ENCODE measurements around the gene CHKA. TPM values are rescaled to one million over a fixed set of nuclear protein-coding genes. Genes with fewer than 3 reads are reported as not detected.

Gene CHKA
- total and polyA plus RNA-seq, 9 of the 15 experiments (the other 6 are each of a cell fraction or from before 2014, with no cell fraction given) = 3.6 to 37.0 (median 30.2) TPM

GRCh38 chr11:68038226-68038717, 82.9 kb downstream of the CHKA start (continued):
- TF ChIP-seq POLR2AphosphoS5 (IDR thresholded peaks at IDR 0.05; ENCODE audit: control insufficient read depth, insufficient read depth, low read depth, low read length) = no peak
- peak; percentile 55 for TF ChIP-seq RBBP5 (IDR thresholded peaks at IDR 0.05; ENCODE audit: borderline replicate concordance, insufficient read depth, low read length, poor library complexity, severe bottlenecking)
- no peak for TF ChIP-seq HMBOX1 (IDR thresholded peaks at IDR 0.05)
- no peak for TF ChIP-seq PBX2 (CRISPR knock-in tag; IDR thresholded peaks at IDR 0.05; ENCODE audit: low read depth)
- TF ChIP-seq PBX2 (tag; conservative IDR thresholded peaks at IDR 0.05; ENCODE audit: low read depth) = no peak
- TF ChIP-seq PCBP2 (IDR thresholded peaks at IDR 0.05; ENCODE audit: low read depth, low read length, poor library complexity, severe bottlenecking) = no peak
- TF ChIP-seq YBX1 (IDR thresholded peaks at IDR 0.05) = no peak
- TF ChIP-seq ZNF740 (CRISPR knock-in tag; IDR thresholded peaks at IDR 0.05) = no peak
- peak in 1 of 2 experiments; percentile 58; a peak in 1 of 4 replicates for TF ChIP-seq ZNF740 (tag; IDR thresholded peaks at IDR 0.05)
- no peak for TF ChIP-seq ZNF707 (CRISPR knock-in tag; conservative IDR thresholded peaks at IDR 0.05)
- TF ChIP-seq SMARCE1 (IDR thresholded peaks at IDR 0.05) = no peak
- no peak for TF ChIP-seq BMI1 (IDR thresholded peaks at IDR 0.05; ENCODE audit: low read length)
- no peak for TF ChIP-seq CXXC5 (CRISPR knock-in tag; IDR thresholded peaks at IDR 0.05)
- no peak for TF ChIP-seq NFE2 (IDR thresholded peaks at IDR 0.05; ENCODE audit: low read depth)
- TF ChIP-seq ZNF431 (CRISPR knock-in tag; IDR thresholded peaks at IDR 0.05) = no peak
- no peak for TF ChIP-seq ZNF253 (CRISPR knock-in tag; conservative IDR thresholded peaks at IDR 0.05)
- TF ChIP-seq CBX3 (IDR thresholded peaks at IDR 0.05; ENCODE audit: borderline replicate concordance in 1 of 2, low read length in 2 of 2) = no peak; a peak in 1 of 3 replicates
- no peak for TF ChIP-seq WHSC1 (IDR thresholded peaks at IDR 0.05; ENCODE audit: low read length)
- TF ChIP-seq THRA (IDR thresholded peaks at IDR 0.05) = no peak
- TF ChIP-seq RHOXF2B (CRISPR knock-in tag; conservative IDR thresholded peaks at IDR 0.05) = no peak
- no peak for TF ChIP-seq CEBPB (tag; IDR thresholded peaks at IDR 0.05)
- TF ChIP-seq ZNF75A (CRISPR knock-in tag; IDR thresholded peaks at IDR 0.05) = no peak
- TF ChIP-seq E2F5 (CRISPR knock-in tag; IDR thresholded peaks at IDR 0.05) = no peak
